HCT116 (cell line): ENCODE results near the gene FBN3. TPM values are rescaled to one million over a fixed set of nuclear protein-coding genes. Genes with fewer than 3 reads are reported as not detected.

Source experiments
- ATAC-seq: fragments of 200-7000 bp; cut with Tn5 transposase; 2 replicates; pipeline ENCODE4 v1.9.1; 2020; ENCODE audit warnings: mild to moderate bottlenecking, moderate library complexity
- BruUV-seq: library from RNA; stranded (reverse); fragments of 400-500 nt; replicated peaks from 2 replicates; lab custom pipeline; 2021; lab: Mats Ljungman, UMichigan
- CTCF ChIA-PET: fragments of 300-600 bp; sonication (Branson Sonifier 250); formaldehyde crosslinking; loops from one replicate; lab custom pipeline; 2021; ENCODE audit warnings: antibody characterized with exemption; lab: Charles Lee
- POLR2A ChIA-PET: fragments of 300-600, 350-600 bp; sonication (Branson Sonifier 250); formaldehyde crosslinking; loops from one replicate; lab custom pipeline; 2021; ENCODE audit warnings: antibody characterized with exemption; lab: Charles Lee
- RAD21 ChIA-PET, 2 experiments: fragments of 300-600 bp; sonication (Branson Sonifier 250); formaldehyde crosslinking; loops; one replicate each; lab custom pipeline; 2023; ENCODE audit warnings: low total read pairs in 2 of 2; ENCODE audit not compliant: uncharacterized antibody in 2 of 2, unreplicated experiment in 2 of 2, low non-redundant PET in 1 of 2; lab: Charles Lee
- DNase-seq: peaks from one replicate; pipeline ENCODE4 v3.0.0-alpha.2; 2010; ENCODE audit warnings: low read depth, low spot score
- H2AFZ ChIP-seq: fragments of 200-600 bp; shearing (Covaris generic), sonication (generic); 2 replicates; pipeline ENCODE4 v1.6.1; 2017; ENCODE audit warnings: low read depth, mixed run types, mixed read lengths, antibody characterized with exemption, low read length; ENCODE audit not compliant: poor library complexity, severe bottlenecking
- H3K27ac ChIP-seq: 2 replicates; pipeline ENCODE4 v1.5.1; 2012; ENCODE audit warnings: low read depth, low read length
- H3K27me3 ChIP-seq: fragments of 200-600 bp; sonication (generic); 2 replicates; pipeline ENCODE4 v1.6.1; 2016; ENCODE audit warnings: mixed run types, low read length, mixed read lengths; ENCODE audit not compliant: insufficient read depth
- H3K36me3 ChIP-seq, 2 experiments: fragments of 200-500 bp in 1 of 2; fragments of 200-600 bp in 1 of 2; sonication (Bioruptor generic) in 1 of 2; sonication (generic) in 1 of 2; 2 replicates each; pipeline versions ENCODE4 v1.5.1 to v1.6.1; 2014 to 2016; ENCODE audit warnings: low read length in 2 of 2, inconsistent platforms in 1 of 2, mixed read lengths in 1 of 2, mixed run types in 1 of 2; ENCODE audit not compliant: insufficient read depth in 2 of 2, control insufficient read depth in 1 of 2
- H3K4me1 ChIP-seq, 2 experiments: fragments of 200-600 bp in 1 of 2; sonication (generic) in 1 of 2; 2 replicates each; pipeline versions ENCODE4 v1.5.1 to v1.6.1; 2012 to 2017; ENCODE audit warnings: low read length in 2 of 2, inconsistent platforms in 1 of 2, mild to moderate bottlenecking in 1 of 2, mixed read lengths in 1 of 2, mixed run types in 1 of 2, moderate library complexity in 1 of 2; ENCODE audit not compliant: insufficient read depth in 2 of 2, control insufficient read depth in 1 of 2
- H3K4me2 ChIP-seq: fragments of 200-600 bp; sonication (generic); 2 replicates; pipeline ENCODE4 v1.6.1; 2017; ENCODE audit warnings: mixed run types, low read length, mixed read lengths
- H3K4me3 ChIP-seq, 2 experiments: fragments of 200-600 bp in 1 of 2; sonication (generic) in 1 of 2; replicated peaks in 1 of 2; 2 replicates each; pipeline ENCODE4 v1.5.1; 2011 to 2016; ENCODE audit warnings: low read length in 2 of 2, control low read depth in 1 of 2, low read depth in 1 of 2, mild to moderate bottlenecking in 1 of 2, mixed read lengths in 1 of 2, mixed run types in 1 of 2
- H3K79me2 ChIP-seq: fragments of 200-600 bp; sonication (generic); 2 replicates; pipeline ENCODE4 v1.6.1; 2017; ENCODE audit warnings: mild to moderate bottlenecking, mixed run types, low read length, moderate library complexity, mixed read lengths; ENCODE audit not compliant: insufficient read depth
- H3K9ac ChIP-seq: fragments of 200-600 bp; sonication (generic); 2 replicates; pipeline ENCODE4 v1.6.1; 2016; ENCODE audit warnings: low read length, mixed read lengths
- H3K9me2 ChIP-seq: fragments of 200-600 bp; sonication (generic), shearing (Covaris generic); 2 replicates; pipeline ENCODE4 v1.6.1; 2017; ENCODE audit warnings: mixed run types, mild to moderate bottlenecking, moderate library complexity; ENCODE audit not compliant: insufficient read depth
- H3K9me3 ChIP-seq, 2 experiments: fragments of 200-500 bp in 1 of 2; fragments of 200-600 bp in 1 of 2; sonication (Bioruptor generic) in 1 of 2; sonication (generic) in 1 of 2; 2 replicates each; pipeline ENCODE4 v1.6.1; 2014 to 2017; ENCODE audit warnings: low read length in 2 of 2, mixed read lengths in 2 of 2, inconsistent platforms in 1 of 2, low read depth in 1 of 2, mild to moderate bottlenecking in 1 of 2, mixed run types in 1 of 2, moderate library complexity in 1 of 2; ENCODE audit not compliant: control insufficient read depth in 1 of 2, insufficient read depth in 1 of 2
- H4K20me1 ChIP-seq: fragments of 200-600 bp; sonication (generic), shearing (Covaris generic); 2 replicates; pipeline ENCODE4 v1.6.1; 2017; ENCODE audit warnings: mixed run types, mild to moderate bottlenecking, moderate library complexity; ENCODE audit not compliant: insufficient read depth
- POLR2AphosphoS5 ChIP-seq: IDR thresholded peaks from 2 replicates; pipeline ENCODE4 v1.6.1; 2011; ENCODE audit warnings: mild to moderate bottlenecking, low read depth, low read length, moderate library complexity
- RAD21 ChIP-seq: IDR thresholded peaks from 2 replicates; pipeline ENCODE4 v1.6.1; 2012; ENCODE audit warnings: low read depth, mild to moderate bottlenecking
- intact Hi-C: fragments of 100-400 bp; cut with micrococcal nuclease; formaldehyde crosslinking; loops from 2 replicates; pipeline ENCODE4 v1.10.0; 2022
- total RNA-seq: library from RNA; stranded (reverse); gene quantifications from one replicate; pipeline ENCODE4 v1.2.1, GENCODE V29; 2021; ENCODE audit not compliant: unreplicated experiment
- TF ChIP-seq, protein P1 (sequence below), 3 experiments: fragments of 200-600 bp in 1 of 3; sonication (generic) in 1 of 3; IDR thresholded peaks in 2 of 3; conservative IDR thresholded peaks in 1 of 3; 2 replicates each; pipeline ENCODE4 v1.5.1; 2012 to 2017; ENCODE audit warnings: low read depth in 2 of 3, low read length in 2 of 3, antibody characterized with exemption in 1 of 3, borderline replicate concordance in 1 of 3, control low read depth in 1 of 3, mild to moderate bottlenecking in 1 of 3, mixed read lengths in 1 of 3, mixed run types in 1 of 3, moderate library complexity in 1 of 3; ENCODE audit not compliant: insufficient read depth in 1 of 3
- TF ChIP-seq, protein P2 (sequence below): IDR thresholded peaks from 2 replicates; pipeline ENCODE4 v1.6.1; 2012; ENCODE audit warnings: low read depth

FBN3 gene
- total RNA-seq, 1 experiment from 2014 or later, result 6.6 TPM

DNA sequence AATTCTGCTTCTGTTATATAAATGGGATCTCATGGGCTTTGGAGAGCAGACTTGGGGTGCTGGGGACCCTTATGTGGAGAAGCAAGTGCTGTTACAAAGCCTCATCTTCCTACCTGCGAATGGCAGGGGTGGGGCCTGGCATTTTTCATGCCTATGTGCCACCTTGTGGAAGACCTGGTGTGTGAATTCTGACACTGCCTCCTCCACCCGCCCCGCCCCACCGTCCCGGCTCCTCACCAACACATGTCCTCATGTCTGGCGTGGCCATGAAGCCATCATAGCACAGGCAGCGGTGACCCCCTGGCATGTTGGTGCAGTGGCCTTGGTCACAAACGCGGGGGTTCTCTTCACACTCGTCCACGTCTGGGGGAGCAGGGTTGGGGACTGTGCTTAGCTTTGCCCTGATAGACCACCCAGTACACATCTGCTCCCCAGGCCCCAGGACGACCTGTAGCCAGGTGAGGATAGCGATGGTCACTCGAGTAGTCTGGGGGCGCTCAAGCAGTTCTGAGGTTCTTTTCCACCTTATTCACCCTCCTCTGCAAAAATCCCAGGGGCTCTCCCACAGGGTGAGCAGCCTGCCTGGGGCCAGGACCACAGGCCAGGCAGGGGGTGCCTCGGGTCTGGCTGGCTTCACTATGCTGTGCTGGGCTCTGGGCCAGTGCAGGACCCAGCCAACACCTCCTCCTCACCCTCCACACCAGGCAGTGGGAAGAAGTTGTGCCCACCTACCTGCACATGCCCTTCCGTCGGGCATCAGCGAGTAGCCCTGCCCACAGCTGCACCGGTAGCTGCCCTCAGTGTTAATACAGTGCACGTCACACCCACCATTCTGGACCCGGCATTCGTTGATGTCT lies 32.7 kb downstream of the FBN3 start:
- no peaks in the 10 kb centered on the region for H3K27me3 ChIP-seq
- no peak overlapping the region for H2AFZ ChIP-seq
- H3K9me3 ChIP-seq, result no peaks in the 10 kb centered on the region
- H3K27ac ChIP-seq, result no peak overlapping the region
- H3K4me2 ChIP-seq, result no peak overlapping the region
- ChIA-PET RAD21 (no interaction called here), CTCF (no interaction called here), POLR2A (no interaction called here)
- no peak overlapping the region for H3K9ac ChIP-seq
- H3K79me2 ChIP-seq, result no peaks in the 10 kb centered on the region
- ATAC-seq (peak; percentile 55; the same call in 1 of the 2 replicates), DNase-seq (no peak)
- no peaks in the 10 kb centered on the region for H3K9me2 ChIP-seq
- intact Hi-C loops, result no loop called here
- TF ChIP-seq, protein P1, sequence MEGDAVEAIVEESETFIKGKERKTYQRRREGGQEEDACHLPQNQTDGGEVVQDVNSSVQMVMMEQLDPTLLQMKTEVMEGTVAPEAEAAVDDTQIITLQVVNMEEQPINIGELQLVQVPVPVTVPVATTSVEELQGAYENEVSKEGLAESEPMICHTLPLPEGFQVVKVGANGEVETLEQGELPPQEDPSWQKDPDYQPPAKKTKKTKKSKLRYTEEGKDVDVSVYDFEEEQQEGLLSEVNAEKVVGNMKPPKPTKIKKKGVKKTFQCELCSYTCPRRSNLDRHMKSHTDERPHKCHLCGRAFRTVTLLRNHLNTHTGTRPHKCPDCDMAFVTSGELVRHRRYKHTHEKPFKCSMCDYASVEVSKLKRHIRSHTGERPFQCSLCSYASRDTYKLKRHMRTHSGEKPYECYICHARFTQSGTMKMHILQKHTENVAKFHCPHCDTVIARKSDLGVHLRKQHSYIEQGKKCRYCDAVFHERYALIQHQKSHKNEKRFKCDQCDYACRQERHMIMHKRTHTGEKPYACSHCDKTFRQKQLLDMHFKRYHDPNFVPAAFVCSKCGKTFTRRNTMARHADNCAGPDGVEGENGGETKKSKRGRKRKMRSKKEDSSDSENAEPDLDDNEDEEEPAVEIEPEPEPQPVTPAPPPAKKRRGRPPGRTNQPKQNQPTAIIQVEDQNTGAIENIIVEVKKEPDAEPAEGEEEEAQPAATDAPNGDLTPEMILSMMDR (IDR thresholded peaks at IDR 0.05 in 2 of 3, conservative IDR thresholded peaks at IDR 0.05 in 1 of 3; ENCODE audit: borderline replicate concordance in 1 of 3, insufficient read depth in 1 of 3, low read depth in 2 of 3, low read length in 2 of 3), result 0 out of 6 replicates have a peak, but pooled peaks of 1 of the 3 experiments have one; percentile 9
- no peak for TF ChIP-seq POLR2AphosphoS5
- peak; percentile 33 for TF ChIP-seq RAD21
- TF ChIP-seq, protein P2, sequence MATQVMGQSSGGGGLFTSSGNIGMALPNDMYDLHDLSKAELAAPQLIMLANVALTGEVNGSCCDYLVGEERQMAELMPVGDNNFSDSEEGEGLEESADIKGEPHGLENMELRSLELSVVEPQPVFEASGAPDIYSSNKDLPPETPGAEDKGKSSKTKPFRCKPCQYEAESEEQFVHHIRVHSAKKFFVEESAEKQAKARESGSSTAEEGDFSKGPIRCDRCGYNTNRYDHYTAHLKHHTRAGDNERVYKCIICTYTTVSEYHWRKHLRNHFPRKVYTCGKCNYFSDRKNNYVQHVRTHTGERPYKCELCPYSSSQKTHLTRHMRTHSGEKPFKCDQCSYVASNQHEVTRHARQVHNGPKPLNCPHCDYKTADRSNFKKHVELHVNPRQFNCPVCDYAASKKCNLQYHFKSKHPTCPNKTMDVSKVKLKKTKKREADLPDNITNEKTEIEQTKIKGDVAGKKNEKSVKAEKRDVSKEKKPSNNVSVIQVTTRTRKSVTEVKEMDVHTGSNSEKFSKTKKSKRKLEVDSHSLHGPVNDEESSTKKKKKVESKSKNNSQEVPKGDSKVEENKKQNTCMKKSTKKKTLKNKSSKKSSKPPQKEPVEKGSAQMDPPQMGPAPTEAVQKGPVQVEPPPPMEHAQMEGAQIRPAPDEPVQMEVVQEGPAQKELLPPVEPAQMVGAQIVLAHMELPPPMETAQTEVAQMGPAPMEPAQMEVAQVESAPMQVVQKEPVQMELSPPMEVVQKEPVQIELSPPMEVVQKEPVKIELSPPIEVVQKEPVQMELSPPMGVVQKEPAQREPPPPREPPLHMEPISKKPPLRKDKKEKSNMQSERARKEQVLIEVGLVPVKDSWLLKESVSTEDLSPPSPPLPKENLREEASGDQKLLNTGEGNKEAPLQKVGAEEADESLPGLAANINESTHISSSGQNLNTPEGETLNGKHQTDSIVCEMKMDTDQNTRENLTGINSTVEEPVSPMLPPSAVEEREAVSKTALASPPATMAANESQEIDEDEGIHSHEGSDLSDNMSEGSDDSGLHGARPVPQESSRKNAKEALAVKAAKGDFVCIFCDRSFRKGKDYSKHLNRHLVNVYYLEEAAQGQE, result no peak
- H3K4me1 ChIP-seq, result no peaks in the 10 kb centered on the region
- no peaks in the 10 kb centered on the region for H3K36me3 ChIP-seq
- BruUV-seq, result no TSS peak
- H3K4me3 ChIP-seq, result no peak overlapping the region
- no peaks in the 10 kb centered on the region for H4K20me1 ChIP-seq
